Left lung (tissue), 10 donors: ENCODE results near the gene COL18A1. TPM values are rescaled to one million over a fixed set of nuclear protein-coding genes. Genes with fewer than 3 reads are reported as not detected.

ENCODE experiments used
- ATAC-seq: fragments of 200-7000 bp; cut with Tn5 transposase; one replicate; pipeline ENCODE4 v1.9.1; 2020; ENCODE audit warnings: moderate library complexity
- DNase-seq, 4 donors: peaks; one replicate each; pipeline ENCODE4 v3.0.0-alpha.2; 2013 to 2020
- H3K27ac ChIP-seq, 2 donors: fragments of 200-600 bp; sonication (generic) in 1 of 2; one replicate each; pipeline versions ENCODE4 v1.5.0 to v1.8.0; 2020 to 2021
- H3K27me3 ChIP-seq, 2 donors: fragments of 200-600 bp; sonication (generic) in 1 of 2; one replicate each; pipeline versions ENCODE4 v1.5.0 to v1.8.0; 2020 to 2021
- H3K36me3 ChIP-seq, 2 donors: fragments of 200-600 bp; sonication (generic) in 1 of 2; one replicate each; pipeline versions ENCODE4 v1.5.0 to v1.8.0; 2020 to 2021
- H3K4me1 ChIP-seq, 2 donors: fragments of 200-600 bp; one replicate each; pipeline ENCODE4 v1.8.0; 2021
- H3K4me3 ChIP-seq, 2 donors: fragments of 200-600 bp; sonication (generic) in 1 of 2; one replicate each; pipeline versions ENCODE4 v1.5.0 to v1.8.0; 2020 to 2021; ENCODE audit warnings: mild to moderate bottlenecking in 1 of 2
- H3K9me3 ChIP-seq, 2 donors: fragments of 200-600 bp; sonication (generic) in 1 of 2; one replicate each; pipeline versions ENCODE4 v1.5.0 to v1.8.0; 2020 to 2021
- intact Hi-C, 2 donors: fragments of 100-400 bp; cut with DNase I; formaldehyde crosslinking; loops; one replicate each; pipeline versions ENCODE4 v1.11.2 to v1.14.2; 2022
- polyA plus RNA-seq, 6 donors: library from polyadenylated mRNA; unstranded; fragments of 120-200 nt; gene quantifications; one replicate each; pipeline ENCODE4 v1.2.1, GENCODE V29; 2013; ENCODE audit not compliant: insufficient read length in 6 of 6
- total RNA-seq, 2 donors: library from RNA; stranded (reverse); fragmentation: NEBNext Ultra II Directional; extraction: Animal tissue kit (Norgen Biotek cat#: 25700); gene quantifications; one replicate each; pipeline ENCODE4 v1.2.1, GENCODE V29; 2021
- TF ChIP-seq, protein P1 (sequence below), 2 donors: fragments of 200-600 bp; sonication (generic) in 1 of 2; IDR thresholded peaks; one replicate each; pipeline versions ENCODE4 v1.5.0 to v1.8.0; 2021; ENCODE audit warnings: antibody characterized with exemption in 2 of 2
- donor health status: DM: no; HTN: yes; CAD: no.
- donor health status: DM: no; HTN: no; CAD: no.

The COL18A1 gene
- total and polyA plus RNA-seq, 8 donors, result 39.3 to 90.2 (median 64.0) TPM

DNA sequence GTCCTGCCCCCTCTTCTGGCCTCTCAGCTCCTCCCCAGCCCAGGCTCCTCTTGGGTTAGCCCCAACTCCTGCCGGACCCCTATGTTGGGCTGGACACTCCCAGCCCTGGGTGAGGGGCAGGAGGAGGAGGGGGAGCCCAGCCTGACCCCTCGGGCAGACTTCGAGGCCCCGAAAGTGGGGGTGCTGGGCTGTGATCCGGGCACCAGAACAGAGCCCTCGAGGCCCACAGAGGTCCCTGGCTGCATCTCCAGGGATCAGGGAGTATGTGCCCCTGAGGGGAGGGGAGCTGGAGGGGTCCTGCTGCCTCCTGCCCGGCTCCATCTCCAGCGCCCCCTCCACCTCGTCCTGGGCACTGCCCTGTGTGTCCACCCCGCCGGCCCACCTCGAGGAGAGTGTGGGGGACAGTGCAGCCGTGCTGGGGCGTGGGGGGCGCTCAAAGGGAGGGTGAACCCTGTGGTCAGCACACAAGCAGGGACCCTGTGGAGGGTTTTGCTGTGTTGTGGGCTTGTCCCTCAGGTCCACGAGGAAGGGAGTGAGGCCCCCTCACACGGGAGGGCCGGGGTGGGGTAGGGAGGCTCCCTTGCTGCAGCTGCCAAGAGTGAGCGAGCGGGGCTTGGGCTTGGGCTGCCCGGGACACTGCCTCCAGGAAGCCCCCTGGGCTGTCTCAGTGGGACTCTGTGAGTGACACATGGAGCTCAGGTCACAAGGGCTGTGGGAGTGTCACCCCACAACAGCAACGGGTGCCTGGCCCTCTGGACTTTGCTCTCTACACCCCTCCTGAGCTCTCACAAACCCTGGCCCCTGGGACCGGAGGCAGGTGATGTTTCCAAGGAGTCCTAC, 54.4 kb downstream of the COL18A1 start:
- peaks cover 3 to 7% of the 10 kb centered on the region in 2 donors for H3K4me1 ChIP-seq
- peak in 1 of 4 donors; percentile 79 for DNase-seq
- H3K4me3 ChIP-seq, result no peak overlapping the region
- TF ChIP-seq, protein P1, sequence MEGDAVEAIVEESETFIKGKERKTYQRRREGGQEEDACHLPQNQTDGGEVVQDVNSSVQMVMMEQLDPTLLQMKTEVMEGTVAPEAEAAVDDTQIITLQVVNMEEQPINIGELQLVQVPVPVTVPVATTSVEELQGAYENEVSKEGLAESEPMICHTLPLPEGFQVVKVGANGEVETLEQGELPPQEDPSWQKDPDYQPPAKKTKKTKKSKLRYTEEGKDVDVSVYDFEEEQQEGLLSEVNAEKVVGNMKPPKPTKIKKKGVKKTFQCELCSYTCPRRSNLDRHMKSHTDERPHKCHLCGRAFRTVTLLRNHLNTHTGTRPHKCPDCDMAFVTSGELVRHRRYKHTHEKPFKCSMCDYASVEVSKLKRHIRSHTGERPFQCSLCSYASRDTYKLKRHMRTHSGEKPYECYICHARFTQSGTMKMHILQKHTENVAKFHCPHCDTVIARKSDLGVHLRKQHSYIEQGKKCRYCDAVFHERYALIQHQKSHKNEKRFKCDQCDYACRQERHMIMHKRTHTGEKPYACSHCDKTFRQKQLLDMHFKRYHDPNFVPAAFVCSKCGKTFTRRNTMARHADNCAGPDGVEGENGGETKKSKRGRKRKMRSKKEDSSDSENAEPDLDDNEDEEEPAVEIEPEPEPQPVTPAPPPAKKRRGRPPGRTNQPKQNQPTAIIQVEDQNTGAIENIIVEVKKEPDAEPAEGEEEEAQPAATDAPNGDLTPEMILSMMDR (IDR thresholded peaks at IDR 0.05), result no peak
- intact Hi-C loops, result no loop called here
- ATAC-seq, result no peak
- no peaks in the 10 kb centered on the region for H3K36me3 ChIP-seq
- H3K27ac ChIP-seq, result no peak overlapping the region
- peaks cover 0 to 8% of the 10 kb centered on the region in 2 donors for H3K9me3 ChIP-seq
- H3K27me3 ChIP-seq, result peaks cover 0 to 29% of the 10 kb centered on the region in 2 donors

DNA sequence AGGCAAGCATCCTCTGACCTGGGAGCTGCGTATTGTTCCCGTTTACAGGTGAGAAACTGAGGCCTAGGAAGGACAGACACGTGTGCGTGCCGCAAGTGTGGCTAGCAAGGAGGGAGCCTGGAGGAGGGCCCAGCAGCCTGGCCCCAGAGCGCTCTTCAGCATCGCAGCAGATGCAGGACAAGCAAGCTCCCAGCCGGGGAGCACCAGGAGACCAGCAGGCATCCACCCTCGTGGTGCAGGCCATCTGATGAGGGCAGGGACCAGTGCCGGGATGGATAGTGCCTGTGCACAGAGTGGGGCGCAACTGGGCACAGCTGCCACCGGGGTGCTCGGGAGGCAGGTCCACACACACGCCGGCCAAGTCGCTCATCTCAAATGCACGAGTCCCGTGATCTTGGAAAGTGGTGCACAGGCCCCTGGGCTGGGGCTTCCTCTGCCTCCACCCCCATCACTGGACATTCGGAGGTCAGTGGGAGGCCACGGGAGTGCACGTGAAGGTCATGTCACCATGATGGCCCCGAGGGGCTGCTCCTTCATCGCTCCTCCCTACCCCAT, 55.1 kb downstream of the COL18A1 start:
- H3K36me3 ChIP-seq, result no peaks in the 10 kb centered on the region
- peak overlapping the region in 1 of 2 donors; percentile 41 for H3K27ac ChIP-seq
- H3K9me3 ChIP-seq, result peaks cover 0 to 8% of the 10 kb centered on the region in 2 donors
- H3K27me3 ChIP-seq, result peaks cover 0 to 26% of the 10 kb centered on the region in 2 donors
- no peak overlapping the region for H3K4me3 ChIP-seq
- TF ChIP-seq, protein P1 (IDR thresholded peaks at IDR 0.05), result no peak
- ATAC-seq, result no peak
- intact Hi-C loops, result no loop called here
- H3K4me1 ChIP-seq, result peaks cover 1 to 3% of the 10 kb centered on the region in 2 donors
- peak in 1 of 4 donors; percentile 72 for DNase-seq

DNA sequence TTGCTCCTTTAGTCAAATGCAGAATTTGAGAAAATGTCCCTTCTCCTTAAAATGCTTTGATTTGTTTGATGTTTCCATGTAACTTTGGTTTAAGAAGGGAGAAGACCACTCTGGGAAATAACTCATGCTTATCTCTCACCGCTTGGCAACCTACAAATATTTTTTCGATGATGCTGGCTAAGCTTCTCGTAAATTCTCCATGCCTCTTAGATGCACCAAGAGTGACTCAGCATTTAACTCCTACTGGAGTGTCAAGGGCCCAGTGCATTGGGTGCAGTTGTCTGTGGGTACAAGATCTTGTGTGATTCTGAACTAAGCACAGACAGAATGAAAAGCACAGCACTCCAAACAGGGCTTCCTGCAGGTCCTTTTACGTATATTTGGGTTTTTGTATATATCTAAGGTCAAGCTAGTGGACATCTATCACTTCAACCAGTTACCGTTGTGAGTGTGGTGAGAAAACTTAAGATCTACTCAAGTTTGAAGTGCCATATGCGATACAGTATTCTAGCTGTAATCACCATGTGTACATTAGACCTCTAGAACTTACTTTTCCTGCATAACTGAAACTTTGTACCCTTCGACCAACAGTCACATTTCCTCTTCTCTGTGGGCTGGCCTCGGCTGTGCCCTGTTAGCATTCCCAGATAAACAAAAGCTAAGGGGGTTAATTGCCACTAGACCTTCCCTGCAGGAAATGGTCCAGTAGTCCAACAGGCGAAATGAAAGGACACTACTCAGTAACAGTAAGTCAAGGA, 55.8 kb downstream of the COL18A1 start:
- ATAC-seq (peak; percentile 55), DNase-seq (no peak)
- TF ChIP-seq, protein P1 (IDR thresholded peaks at IDR 0.05), result no peak
- Histone ChIP-seq H3K27me3 (peaks cover 0 to 26% of the 10 kb centered on the region in 2 donors), H3K4me1 (peaks cover 0 to 1% of the 10 kb centered on the region in 2 donors), H3K9me3 (peaks cover 0 to 8% of the 10 kb centered on the region in 2 donors), H3K4me3 (no peak overlapping the region), H3K27ac (peak overlapping the region in 1 of 2 donors; percentile 41), H3K36me3 (no peaks in the 10 kb centered on the region)
- intact Hi-C loops, result no loop called here

DNA sequence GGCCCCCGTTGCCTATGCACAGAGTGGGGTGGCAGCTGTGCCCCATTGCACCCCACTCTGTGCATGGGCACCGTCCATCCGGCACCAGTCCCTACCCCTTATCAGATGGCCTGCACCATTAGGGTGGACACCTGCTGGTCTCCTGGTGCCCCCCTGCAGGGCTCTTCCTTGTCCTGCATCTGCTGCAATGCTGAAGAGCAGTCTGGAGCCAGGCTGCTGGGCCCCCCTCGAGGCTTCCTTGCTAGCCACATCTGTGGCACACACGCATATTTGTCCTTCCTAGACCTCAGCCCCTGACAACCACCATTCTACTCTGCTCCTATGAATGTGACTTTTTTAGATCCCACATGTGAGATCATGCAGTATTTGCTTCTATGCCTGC, 56.4 kb downstream of the COL18A1 start:
- H3K36me3 ChIP-seq, result no peaks in the 10 kb centered on the region
- intact Hi-C loops, result no loop called here
- ATAC-seq (no peak), DNase-seq (no peak)
- H3K4me1 ChIP-seq, result no peaks in the 10 kb centered on the region
- TF ChIP-seq, protein P1 (IDR thresholded peaks at IDR 0.05), result no peak
- no peak overlapping the region for H3K27ac ChIP-seq
- H3K4me3 ChIP-seq, result no peak overlapping the region
- H3K27me3 ChIP-seq, result peaks cover 0 to 21% of the 10 kb centered on the region in 2 donors
- peaks cover 0 to 8% of the 10 kb centered on the region in 2 donors for H3K9me3 ChIP-seq
